Astrocyte (in vitro differentiated cells and primary cell): ENCODE results near the gene KCNMA1.

Experiments
- CTCF ChIP-seq: IDR thresholded peaks from 2 replicates; pipeline ENCODE4 v1.5.1; 2011; ENCODE audit warnings: low read depth, mild to moderate bottlenecking, inconsistent platforms, low read length, moderate library complexity; ENCODE audit not compliant: insufficient read depth
- EZH2 ChIP-seq: IDR thresholded peaks from 2 replicates; pipeline ENCODE4 v1.6.1; 2012; ENCODE audit warnings: mild to moderate bottlenecking, low read length, inconsistent platforms; ENCODE audit not compliant: insufficient read depth

- no peak for TF ChIP-seq CTCF
- TF ChIP-seq EZH2 = no peak
Measured at GRCh38 chr10:77605466-77605865, 32.1 kb downstream of the KCNMA1 start.
